ENCODE results near the gene CAPZA2. TPM values are rescaled to one million over a fixed set of nuclear protein-coding genes. Genes with fewer than 3 reads are reported as not detected.

Gene CAPZA2
- total and polyA plus RNA-seq, 9 of the 15 experiments (the other 6 are each of a cell fraction or from before 2014, with no cell fraction given): 67.0 to 524 (median 176) TPM

GRCh38 chr7:116953372-116953905, 91.1 kb downstream of the CAPZA2 start, which contains the start of gene ST7 (continued):
- TF ChIP-seq, protein P1, sequence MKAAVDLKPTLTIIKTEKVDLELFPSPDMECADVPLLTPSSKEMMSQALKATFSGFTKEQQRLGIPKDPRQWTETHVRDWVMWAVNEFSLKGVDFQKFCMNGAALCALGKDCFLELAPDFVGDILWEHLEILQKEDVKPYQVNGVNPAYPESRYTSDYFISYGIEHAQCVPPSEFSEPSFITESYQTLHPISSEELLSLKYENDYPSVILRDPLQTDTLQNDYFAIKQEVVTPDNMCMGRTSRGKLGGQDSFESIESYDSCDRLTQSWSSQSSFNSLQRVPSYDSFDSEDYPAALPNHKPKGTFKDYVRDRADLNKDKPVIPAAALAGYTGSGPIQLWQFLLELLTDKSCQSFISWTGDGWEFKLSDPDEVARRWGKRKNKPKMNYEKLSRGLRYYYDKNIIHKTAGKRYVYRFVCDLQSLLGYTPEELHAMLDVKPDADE (conservative IDR thresholded peaks at IDR 0.05; ENCODE audit: control insufficient read depth, low read depth, low read length): 0 out of 2 replicates have a peak, but pooled peaks have one; percentile 29
- TF ChIP-seq MEF2D (tag; conservative IDR thresholded peaks at IDR 0.05; ENCODE audit: low read depth) (no peak), ZBTB43 (CRISPR knock-in tag; IDR thresholded peaks at IDR 0.05) (no peak), IFI16 (CRISPR knock-in tag; IDR thresholded peaks at IDR 0.05) (no peak), ZNF699 (CRISPR knock-in tag; IDR thresholded peaks at IDR 0.05; ENCODE audit: insufficient replicate concordance) (no peak), POLR3A (IDR thresholded peaks at IDR 0.05; ENCODE audit: borderline replicate concordance, extremely low read depth, insufficient read depth, insufficient read length) (no peak), MNT (conservative IDR thresholded peaks at IDR 0.05) (no peak), NCOA6 (IDR thresholded peaks at IDR 0.05) (no peak), RBM39 (optimal IDR thresholded peaks at IDR 0.05; ENCODE audit: low read depth, low read length) (no peak), PHTF2 (CRISPR knock-in tag; IDR thresholded peaks at IDR 0.05) (no peak), PRPF4 (IDR thresholded peaks at IDR 0.05; ENCODE audit: insufficient read depth, low read depth, low read length, poor library complexity, severe bottlenecking) (no peak), CHD1 (IDR thresholded peaks at IDR 0.05; ENCODE audit: low read length) (peak; percentile 45), ZNF197 (CRISPR knock-in tag; IDR thresholded peaks at IDR 0.05; ENCODE audit: low read depth) (peak; percentile 98), ZNF146 (CRISPR knock-in tag; IDR thresholded peaks at IDR 0.05; ENCODE audit: unreplicated experiment) (no peak), E2F5 (CRISPR knock-in tag; IDR thresholded peaks at IDR 0.05) (no peak), FUS (optimal IDR thresholded peaks at IDR 0.05; ENCODE audit: low read depth, low read length) (no peak), NCOA4 (IDR thresholded peaks at IDR 0.05; ENCODE audit: partially characterized antibody) (no peak), THAP12 (CRISPR knock-in tag; IDR thresholded peaks at IDR 0.05) (no peak)
- TF ChIP-seq, protein P2, sequence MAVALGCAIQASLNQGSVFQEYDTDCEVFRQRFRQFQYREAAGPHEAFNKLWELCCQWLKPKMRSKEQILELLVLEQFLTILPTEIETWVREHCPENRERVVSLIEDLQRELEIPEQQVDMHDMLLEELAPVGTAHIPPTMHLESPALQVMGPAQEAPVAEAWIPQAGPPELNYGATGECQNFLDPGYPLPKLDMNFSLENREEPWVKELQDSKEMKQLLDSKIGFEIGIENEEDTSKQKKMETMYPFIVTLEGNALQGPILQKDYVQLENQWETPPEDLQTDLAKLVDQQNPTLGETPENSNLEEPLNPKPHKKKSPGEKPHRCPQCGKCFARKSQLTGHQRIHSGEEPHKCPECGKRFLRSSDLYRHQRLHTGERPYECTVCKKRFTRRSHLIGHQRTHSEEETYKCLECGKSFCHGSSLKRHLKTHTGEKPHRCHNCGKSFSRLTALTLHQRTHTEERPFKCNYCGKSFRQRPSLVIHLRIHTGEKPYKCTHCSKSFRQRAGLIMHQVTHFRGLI (CRISPR knock-in tag; IDR thresholded peaks at IDR 0.05): peak; percentile 7; the same call in 1 of the 2 replicates

All from K562 (cell line).